Measurements from ENCODE around the gene CKS1B.
"Not testable (repeated sequence)": the region's sequence is repeated elsewhere in the genome, so short reads cannot be mapped to it uniquely, and the experiment has no call there.

The CKS1B gene

DNA sequence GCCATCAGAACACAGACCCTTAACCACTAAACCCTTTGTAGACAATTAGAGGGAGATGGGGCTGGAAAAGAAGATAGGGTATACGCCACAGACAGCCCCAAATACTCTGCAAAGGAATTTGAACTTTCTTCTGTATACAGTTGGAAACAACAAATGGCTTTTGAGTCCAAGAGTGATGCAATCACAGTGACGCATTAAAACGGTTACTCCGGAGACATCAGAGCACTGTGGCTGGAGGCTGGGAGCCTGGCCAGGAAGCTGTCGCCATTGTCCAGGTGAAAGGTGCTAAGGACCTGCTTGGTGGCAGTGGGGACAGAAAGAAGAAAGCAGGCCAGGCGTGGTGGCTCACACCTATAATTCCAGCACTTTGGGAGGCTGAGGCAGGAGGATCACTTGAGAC is 12.8 kb downstream of the CKS1B start:
- DNase-seq (ENCODE audit: low read depth) = no peak

DNA sequence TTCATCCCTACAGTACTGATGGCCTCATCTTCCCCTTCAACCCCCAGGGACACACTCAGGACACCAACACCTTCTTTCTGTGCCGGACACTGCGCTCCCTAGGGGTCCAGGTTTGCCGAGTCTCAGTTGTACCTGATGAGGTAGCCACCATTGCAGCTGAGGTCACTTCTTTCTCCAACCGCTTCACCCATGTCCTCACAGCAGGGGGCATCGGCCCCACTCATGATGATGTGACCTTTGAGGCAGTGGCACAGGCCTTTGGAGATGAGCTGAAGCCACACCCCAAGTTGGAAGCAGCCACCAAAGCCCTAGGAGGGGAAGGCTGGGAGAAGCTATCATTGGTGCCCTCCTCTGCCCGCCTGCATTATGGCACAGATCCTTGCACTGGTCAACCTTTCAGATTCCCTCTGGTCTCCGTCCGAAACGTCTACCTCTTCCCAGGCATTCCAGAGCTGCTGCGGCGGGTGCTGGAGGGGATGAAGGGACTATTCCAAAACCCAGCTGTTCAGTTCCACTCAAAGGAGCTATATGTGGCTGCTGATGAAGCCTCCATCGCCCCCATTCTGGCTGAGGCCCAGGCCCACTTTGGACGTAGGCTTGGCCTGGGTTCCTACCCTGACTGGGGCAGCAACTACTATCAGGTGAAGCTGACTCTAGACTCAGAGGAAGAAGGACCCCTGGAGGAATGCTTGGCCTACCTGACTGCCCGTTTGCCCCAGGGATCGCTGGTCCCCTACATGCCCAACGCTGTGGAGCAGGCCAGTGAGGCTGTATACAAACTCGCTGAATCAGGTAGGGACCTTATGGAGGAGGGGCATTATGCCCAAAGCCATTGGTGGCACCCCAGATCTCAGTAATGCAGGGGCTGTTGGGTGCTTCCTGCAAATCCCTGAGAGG is 13.8 kb downstream of the CKS1B start:
- DNase-seq (ENCODE audit: low read depth) = no peak

DNA sequence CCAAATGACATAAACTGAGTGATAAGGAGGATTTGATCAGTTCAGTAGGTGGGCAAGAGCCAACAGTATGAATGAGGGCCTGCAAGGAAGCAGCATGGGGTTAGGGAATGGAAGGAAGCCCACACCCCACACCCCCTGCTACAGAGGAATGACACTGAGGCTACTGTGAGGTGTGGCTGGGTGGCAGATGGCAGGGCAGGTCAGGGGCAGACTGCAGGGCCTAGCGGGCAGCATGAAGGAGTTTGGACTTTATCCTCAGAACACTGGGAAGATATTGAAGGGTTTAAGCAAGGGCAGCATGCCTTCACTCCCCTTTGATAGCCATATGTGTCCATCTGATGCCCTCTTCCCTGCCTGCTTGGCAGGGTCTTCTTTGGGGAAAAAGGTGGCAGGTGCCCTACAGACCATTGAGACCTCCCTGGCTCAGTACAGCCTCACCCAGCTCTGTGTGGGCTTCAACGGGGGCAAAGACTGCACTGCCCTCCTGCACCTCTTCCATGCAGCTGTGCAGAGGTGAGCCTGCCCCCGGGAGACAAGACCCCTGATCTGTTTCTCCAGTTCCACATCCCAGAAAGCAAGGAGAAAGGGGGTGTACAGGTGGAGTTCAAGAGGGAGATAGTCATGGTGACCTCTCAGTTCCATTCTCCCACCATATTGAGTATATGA is 14.8 kb downstream of the CKS1B start:
- DNase-seq (ENCODE audit: low read depth) = no peak

DNA sequence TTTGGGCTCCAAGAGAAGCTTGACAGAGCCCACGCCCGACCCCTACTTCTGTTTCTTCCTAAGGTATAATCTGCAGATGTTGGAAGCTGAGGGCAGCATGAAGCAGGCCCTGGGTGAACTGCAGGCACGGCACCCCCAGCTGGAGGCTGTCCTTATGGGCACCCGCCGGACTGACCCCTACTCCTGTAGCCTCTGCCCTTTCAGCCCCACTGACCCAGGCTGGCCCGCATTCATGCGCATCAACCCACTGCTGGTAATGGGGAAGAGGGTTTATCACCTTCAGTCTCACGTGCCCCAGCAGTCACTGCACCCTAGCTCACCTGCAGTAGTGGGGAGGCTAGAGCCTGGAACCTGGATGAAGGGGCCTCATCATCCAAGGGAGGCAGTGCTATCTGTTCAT is 15.8 kb downstream of the CKS1B start:
- DNase-seq (ENCODE audit: low read depth) = no peak

DNA sequence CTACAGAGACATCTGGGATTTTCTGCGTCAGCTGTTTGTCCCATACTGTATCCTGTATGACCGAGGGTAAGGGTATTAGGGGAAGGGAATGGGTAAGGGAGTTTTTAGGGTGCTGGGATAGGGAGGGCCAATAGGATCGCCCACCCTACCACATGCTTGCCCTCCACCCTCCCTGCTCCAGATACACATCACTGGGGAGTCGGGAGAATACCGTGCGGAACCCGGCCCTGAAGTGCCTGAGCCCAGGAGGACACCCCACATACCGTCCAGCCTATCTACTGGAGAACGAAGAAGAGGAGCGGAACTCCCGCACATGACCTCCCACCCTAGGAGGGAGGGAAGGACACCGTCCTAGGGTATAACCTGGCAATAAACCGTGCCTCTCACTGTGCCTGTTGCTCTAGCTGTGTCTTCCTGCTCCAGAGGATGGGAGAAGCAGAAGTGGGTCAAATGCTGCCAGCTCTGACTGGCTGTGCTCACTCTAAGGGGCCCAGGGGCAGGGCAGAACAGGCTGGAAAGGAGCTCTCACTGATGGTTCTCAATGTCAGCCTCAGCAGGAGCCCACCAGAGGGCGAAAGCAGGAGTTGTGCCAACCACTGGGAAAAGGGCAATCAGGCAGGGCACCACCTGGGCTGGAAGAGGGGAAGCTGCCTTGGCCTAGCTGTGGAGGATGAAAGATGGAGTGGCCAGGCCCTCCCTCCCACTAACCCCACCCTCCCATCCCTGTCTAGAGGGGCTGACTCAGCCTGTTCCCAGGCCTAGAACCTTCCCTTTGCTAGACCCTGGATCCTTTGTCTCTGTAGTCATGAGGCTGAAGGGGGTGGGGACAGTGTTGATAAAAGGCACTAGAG is 18.5 kb downstream of the CKS1B start:
- no peak for DNase-seq (ENCODE audit: low read depth)

DNA sequence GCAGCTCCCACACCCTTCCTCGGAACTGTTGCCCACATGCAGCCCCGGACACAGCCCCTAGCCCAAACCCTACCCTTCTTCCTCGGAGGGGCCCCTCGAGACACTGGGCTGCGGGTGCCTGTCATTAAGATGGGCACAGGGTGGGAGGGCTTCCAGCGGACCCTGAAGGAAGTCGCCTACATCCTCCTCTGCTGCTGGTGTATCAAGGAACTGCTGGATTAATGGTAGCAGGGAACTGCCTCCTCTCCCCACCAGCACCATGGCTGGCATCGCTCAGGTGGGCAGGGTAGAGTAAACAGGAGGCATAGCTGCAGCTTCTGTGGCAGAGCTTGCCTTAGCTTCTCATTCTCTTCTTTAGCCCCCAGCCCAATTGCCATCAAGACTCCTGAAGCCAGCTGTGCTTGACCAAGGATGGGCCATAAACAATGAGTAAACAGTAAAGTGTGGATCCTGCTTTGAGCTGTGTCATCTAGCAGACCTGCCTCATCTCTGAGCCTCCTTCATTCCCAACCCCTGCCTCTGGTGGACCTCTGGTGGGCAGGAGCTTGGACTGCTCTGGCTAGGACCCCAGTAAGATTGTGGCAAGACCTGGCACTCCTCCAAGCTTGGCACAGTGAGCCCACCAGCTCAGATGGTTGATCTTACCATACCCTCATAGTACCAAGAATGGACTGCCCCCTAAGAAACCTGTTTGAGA is 19.2 kb downstream of the CKS1B start, which contains the start of gene LENEP:
Gene LENEP, plus strand, starts transcription at position 15 of the 697 bp plus-strand sequence. Its CDS starts 22 bp downstream, at position 37.
- no peak for DNase-seq (ENCODE audit: low read depth)

DNA sequence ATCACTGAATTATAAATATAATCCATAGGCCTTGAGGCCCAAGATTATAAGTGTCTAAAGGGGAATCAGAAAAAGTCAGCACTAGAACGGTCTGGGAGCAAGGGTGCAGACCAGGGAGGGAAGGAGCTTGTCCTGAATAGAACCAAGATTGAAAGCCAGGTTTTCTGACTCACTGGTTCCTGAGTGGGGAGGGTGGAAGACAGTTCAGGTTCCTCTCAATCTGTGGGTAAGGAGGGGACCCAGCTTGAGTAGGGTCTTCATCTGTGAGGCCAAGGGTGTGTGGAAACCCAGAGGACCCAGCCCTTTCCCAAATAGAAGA is 19.7 kb downstream of the CKS1B start:
- DNase-seq (ENCODE audit: low read depth) = no peak

DNA sequence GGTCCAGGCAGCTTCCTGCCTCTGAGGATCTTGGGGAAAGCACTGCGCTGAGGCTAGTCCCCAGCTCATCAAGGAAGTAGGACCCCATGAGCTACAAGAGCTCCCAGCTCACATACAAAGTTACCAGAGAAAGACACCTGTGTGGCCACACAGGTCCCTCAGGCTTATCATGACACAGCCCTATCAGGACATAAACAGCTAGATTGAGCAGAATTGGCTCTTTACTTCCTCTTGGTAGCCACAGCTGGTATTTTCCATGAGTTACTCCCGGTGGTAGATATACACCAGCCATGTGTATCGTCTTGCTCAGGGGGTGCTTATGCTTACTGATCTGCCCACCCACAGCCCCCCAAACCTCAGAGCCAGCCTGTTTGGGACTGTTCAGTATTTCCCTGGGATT is 20.1 kb downstream of the CKS1B start:
- no peak for DNase-seq (ENCODE audit: low read depth)

DNA sequence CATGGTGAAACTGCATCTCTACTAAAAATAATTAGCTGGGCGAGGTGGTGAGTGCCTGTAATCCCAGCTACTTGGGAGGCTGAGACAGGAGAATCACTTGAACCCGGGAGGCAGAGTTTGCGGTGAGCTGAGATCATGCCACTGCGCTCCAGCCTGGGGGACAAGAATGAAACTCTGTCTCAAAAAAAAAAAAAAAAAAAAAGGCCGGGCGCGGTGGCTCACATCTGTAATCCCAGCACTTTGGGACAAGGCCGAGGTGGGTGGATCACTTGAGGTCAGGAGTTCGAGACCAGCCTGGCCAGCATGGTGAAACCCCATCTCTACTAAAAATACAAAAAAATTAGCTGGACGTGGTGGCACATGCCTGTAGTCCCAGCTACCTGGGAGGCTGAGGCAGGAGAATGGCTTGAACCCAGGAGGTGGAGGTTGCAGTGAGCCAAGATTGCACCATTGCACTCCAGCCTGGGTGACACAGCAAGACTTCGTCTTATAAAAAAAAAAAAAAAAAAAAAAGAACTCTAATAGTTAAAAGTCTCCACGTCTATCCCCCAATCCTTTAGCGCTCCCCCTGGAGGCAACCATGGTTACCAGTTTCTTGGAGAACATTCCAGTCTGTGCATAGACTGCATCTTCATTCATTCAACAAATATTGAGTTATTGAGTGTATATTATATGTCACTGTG is 21.0 kb downstream of the CKS1B start:
- DNase-seq (ENCODE audit: low read depth) = not testable (repeated sequence)

DNA sequence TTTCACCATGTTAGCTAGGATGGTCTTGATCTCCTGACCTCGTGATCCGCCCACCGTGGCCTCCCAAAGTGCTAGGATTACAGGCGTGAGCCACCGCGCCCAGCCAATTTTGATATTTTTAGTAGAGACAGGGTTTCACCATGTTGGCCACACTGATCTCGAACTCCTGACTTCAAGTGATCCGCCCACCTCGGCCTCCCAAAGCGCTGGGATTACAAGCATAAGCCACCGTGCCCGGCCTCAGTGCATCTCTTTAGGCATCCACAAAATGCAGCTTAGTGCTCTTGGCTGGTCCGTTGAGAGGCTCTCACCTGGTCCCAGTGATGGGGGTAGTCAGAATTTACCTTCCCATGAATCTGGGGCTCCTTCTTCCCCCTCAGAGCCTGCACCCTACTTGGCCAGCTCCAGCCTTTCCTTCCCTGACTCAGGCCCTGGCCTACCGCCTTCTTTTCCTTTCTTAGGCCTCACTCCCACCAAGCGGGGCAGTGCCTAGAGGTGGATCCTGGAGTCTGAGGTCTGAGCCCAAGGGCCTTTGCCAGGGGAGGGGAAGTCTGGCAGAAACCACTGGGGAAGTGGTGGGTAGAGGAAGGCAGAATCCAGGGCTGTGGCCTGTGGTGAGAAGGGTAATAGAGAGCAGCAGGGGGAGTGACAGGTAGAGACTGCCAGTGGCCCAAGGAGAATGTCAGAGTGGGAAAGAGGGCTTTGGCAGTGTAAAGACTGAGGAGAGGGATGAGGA is 22.7 kb downstream of the CKS1B start:
- no peak for DNase-seq (ENCODE audit: low read depth)

DNA sequence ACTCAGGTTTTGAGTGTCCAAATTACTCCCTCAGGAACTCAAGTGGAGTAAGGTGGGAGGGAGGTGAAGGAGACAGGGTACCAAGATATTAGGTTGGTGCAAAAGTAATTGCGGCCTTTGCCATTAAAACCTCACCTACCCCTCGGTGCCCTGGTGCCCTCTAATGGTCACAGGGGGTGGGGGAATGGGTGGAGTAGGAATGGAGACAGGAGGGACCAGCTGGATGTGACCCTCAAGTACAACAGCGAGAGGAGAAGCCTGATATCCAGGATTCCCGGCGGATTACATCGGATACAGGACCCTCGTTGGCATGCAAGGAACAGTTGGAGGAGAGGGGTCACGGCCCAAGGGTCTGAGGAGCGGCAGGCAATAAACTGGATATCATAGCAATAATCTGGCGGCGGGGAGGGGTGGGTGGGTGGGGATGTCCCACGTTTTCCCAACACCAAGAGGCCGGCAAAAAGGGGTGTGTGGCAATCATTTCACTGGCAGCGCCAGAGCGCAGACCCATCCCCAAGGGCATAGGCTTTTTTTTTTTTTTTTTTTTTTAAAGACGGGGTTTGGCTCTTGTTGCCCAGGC is 23.8 kb downstream of the CKS1B start:
- no peak for DNase-seq (ENCODE audit: low read depth)

DNA sequence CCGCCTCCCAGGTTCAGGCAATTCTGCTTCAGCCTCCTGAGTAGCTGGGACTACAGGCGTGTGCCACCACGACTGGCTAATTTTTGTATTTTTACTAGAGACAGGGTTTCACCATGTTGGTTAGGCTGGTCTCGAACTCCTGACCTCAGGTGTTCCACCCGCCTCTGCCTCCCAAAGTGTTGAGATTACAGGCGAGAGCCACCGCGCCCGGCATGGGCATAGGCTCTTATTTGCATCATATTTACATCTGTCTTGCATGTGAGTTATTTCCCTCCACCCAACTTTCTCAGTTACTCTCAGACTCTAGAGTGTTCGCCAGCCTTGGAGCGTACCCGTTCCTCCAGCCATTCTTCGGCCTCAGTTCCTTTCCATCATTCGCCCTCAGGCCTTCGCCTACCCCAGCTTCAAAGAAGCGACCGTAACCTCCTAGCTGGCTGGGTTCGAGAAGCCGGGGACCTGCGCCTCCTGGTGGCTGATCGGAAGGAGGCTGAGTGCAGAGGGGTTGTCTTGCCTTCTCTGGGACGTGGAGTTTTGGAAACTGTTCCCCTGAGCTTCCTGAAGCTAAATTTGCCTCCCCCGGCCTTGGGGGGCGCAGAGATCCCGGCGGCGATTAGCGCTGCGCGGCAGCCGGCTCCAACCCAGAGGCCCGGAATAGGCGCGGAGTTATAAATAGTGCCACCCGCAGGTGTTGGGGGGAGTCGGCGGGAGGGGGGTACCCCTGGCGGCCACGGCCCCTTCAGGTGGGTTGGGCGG is 24.5 kb downstream of the CKS1B start:
- peak; percentile 39 for DNase-seq (ENCODE audit: low read depth)

DNA sequence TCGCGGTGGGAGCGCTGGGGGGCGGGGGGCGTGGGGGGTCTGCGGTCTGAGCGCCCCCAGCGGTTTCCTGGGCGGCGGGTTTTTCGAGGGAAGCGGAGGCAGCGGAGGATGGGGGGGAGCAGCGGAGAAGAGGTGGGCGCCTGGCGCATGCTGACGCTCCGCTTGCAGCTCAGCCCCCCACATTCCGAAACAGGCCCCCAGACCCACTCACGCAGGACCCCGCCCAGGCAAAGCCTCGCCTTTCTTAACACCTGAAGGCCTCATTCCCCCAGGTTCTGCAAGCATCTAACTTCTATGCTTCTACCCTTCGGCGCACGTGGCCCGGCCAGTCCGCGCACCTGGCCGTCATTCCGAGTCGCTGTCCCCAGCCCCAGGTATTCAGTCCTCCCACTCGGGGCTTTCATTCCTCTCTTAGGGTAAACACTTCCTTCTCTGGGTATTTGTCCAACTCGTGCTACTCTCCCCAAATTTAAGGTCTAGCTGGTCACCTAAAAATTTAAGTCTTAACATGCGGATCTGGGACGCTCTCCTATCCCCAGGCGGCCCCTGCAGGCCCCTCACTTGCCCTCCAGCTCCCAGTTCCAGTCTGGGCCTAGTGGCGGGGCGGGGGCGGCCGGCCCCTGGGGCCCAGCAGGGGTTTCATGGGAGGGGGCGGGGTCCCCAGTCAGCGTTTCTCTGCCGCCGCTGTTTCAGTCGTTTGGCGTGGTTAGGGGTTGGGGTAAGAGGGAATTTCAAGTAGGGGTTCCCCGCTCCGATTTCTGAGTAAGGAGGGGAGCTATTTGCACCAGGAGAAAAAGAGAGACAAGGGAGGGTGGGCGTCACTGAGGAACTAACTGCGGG is 25.3 kb downstream of the CKS1B start:
- DNase-seq (ENCODE audit: low read depth) = no peak

DNA sequence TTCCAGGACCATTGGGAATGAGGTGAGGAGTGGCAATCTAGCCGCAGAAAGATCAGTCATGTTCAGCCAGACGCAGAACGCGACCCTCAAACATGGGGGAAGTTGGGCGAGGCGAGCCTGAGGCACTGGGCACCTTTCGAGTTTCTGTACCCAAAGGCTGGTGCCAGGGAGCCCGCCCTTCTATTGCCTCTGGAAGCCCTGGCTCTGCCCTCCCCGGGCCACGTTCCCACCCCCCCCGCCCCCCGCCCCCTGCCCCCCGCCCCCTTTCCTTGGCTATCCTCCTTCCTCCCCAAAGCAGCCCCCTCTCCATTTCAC is 25.9 kb downstream of the CKS1B start:
- DNase-seq (ENCODE audit: low read depth) = no peak

DNA sequence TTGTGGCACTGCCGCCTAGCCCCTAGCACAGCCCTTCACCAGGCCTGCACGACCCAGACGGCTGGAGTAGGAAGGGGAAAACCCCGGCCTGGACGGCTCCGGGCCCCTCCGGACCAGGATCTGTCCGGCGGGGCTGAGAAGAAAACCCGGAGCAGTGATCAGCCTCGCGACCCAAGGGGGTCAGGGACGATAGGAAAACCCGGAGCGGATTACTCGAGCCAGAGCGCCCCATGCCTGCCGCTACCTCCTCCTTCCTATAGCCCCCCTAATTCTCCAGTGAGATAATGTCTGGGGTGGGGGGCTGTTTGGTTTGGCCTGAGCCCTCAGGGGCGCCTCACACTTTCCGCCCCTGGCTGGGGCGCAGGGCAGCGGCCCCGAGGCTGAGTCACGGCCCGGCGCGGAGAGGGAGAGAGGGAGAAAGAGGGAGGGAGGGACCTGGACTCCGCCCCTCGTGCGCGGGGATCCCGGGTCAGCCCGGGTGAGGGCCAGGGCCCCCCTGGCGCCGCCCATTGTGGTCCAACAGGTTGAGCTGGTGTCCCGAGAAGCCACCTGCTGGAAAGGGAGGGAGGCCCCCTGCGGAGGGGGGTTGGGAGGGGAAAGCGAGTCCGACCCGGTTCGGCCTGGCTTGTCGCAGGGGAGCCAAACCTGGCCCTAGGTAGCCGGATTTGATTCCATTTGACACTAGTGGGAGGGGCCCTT is 26.4 kb downstream of the CKS1B start:
- DNase-seq (ENCODE audit: low read depth) = peak; percentile 66

DNA sequence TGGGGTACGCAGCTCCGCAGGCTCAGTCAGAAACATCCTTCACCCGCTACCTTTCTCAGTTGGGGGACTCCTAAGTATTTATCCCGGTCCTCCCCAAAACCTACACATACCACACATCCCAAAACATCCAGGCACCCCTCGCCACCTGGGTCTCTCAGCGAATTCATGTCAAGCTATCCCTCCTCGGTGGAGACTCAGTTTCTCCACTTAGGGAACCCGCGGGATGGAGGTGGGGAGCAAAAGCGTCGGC is 26.9 kb downstream of the CKS1B start:
- no peak for DNase-seq (ENCODE audit: low read depth)

DNA sequence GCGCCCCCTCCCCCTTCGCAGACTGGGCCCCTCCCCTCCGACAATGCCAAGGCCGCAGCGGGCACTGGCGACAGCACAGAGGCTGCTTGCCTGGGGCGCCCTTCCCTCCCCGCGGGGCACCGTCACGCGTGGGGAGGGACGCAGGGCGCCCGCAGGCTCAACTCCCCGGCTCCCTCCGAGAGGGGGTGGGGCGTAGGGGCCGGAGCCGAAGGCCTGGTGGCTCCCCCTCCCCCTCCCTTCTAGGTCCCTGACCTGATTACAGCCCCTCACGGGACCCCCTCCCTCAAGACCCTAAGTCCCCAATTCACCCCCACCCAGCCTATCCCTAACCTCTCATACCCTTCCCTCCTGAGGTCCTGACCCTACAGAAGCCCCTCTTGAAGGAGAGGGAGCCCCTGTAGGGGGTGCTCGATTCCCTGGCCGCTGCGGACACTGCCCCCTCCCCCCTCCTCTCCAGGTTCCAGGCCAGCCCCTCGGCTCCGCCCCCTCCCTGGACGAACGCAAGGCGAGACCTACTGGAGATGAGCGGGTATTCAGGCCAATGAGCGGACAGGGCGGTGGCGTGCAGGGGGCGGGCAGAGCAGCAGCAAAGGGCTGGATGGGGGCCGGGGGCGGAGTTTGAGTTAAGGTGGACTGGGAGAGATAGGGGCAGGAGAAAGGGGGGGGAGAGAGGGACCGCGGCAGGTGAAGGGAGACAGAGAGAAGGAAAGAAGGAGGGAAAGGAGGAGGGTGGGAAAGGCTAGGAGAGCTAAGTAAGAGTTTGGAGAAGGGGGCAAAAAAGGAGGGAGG is 27.4 kb downstream of the CKS1B start:
- DNase-seq (ENCODE audit: low read depth) = peak; percentile 97
